CD4-positive, alpha-beta T cell treated with Interferon alpha-2 for 1 hour (primary cell): ENCODE results near the gene CARMIL3.
"Not testable (repeated sequence)": the region's sequence is repeated elsewhere in the genome, so short reads cannot be mapped to it uniquely, and the experiment has no call there.

Source experiments
- DNase-seq, 2 donors: peaks; one replicate each; pipeline ENCODE4 v3.0.0-alpha.2; 2020 to 2022

Gene CARMIL3

DNA sequence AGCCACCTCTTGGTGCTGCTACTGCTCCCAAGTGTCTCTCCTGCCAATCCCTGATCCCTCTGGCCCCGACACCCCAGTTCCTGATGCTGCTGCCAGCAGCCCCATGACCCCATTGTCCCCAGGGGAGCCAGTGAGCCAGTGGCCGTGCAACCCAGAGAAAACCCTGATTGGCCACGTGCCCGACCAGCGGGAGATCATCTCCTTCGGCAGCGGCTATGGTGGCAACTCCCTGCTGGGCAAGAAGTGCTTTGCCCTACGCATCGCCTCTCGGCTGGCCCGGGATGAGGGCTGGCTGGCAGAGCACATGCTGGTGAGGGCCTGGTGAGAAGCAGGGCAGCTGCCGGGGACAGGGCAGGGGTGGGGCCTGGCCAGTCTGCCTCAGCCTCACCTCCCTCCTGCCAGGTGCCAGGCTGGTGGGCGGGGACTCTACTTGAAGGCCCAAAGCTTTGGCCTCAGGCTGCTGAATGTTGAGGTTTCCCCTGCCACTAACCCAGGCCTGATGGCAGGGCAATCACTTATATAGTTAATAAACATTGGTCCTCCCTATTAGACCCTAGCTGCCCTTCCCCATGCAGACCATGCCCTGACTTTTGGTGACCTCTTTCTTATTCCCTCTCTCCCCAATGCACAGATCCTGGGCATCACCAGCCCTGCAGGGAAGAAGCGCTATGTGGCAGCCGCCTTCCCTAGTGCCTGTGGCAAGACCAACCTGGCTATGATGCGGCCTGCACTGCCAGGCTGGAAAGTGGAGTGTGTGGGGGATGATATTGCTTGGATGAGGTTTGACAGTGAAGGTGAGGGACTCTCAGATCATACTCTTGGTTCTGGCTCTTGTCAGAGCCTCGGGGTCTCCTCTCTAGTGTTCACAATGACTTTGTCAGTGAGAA lies 47.4 kb downstream of the CARMIL3 start:
- DNase-seq, result no peak

DNA sequence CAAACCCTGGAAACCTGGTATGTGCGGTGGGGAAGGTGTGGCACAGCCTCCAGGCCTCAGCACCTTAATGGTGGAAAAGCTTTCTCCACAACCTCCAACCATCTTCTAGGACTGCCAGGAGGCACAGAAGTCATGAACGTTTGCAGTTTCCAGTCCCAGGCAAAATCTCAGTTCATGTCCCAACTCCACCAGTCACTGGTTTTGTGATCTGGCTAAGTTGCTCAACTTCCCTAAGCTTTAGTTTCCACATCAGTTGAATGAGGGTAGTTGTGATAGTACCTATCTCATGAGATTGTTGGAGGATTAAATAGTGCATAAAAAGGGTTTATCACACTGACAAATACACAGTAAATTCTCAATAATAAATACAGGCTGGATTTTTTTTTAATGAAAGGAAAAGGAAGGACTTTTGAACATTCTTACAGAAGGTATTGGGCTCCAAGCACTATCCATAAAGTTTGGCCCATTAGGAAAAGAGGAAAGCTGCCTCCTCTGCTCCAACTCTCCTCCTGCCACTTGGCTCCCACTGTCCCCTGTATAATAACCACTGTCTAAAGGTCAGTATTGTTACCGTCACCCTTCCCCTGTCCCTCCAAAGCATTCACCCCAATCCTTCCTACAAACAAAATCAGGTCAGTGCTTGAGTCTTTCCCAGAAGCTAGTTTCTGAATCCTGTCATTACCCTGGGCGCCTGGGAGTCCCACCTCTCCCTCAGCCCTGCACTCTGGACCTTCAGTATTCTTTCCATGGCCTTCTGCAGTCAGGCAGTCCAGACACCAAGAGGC lies 48.6 kb downstream of the CARMIL3 start:
- DNase-seq, result no peak

DNA sequence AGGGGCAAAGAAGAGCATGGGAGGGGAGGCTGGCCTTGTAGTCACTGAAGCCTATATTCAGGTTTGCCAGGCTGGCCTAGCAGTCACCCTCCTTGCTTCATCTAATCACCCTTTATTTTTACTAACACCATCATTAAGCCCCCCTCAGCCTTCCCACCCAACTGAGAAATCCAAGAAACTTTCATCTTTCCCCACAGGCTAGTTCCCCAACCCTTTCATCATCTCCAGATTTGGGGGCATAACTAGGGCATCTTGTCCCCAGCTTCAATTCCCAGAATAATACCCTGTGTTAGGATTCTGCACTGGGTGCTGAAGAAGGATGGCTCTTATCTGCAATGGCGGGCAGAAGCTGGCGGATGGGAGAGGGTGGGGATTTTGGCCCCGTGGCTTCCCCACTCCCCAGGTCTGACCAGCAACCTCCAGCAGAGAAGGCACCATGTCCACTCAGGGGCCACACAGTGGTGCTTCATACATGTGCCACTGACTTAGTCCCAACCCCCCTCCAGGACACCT lies 49.2 kb downstream of the CARMIL3 start:
- no peak for DNase-seq

DNA sequence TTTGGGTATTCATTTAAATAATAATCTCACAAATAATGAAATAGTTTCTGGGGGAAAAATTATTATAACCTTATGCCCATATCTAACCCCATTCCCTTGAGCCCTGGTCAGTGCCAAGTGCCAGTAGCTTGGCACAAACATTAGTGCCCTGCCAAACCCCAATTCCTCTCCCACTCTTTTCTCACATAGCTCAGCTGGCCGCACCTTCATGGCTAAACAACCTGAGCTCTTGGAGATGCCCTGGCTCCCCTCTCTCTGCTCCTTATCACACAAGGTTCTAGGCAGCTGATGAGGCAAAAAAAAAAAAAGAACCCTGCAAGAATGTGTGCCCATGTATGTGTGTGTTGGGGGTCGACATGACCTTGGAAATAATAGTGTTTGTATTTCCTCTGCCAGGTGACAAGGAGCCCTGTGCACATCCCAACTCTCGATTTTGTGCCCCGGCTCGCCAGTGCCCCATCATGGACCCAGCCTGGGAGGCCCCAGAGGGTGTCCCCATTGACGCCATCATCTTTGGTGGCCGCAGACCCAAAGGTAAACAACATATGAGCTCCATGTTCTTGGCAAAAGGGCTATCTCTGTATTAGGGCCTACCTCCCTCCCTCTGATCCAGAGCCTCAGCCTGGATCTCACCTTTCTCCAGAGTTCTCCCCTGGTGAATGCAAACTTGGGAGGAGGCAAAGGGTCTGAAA lies 50.7 kb downstream of the CARMIL3 start:
- no peak for DNase-seq

DNA sequence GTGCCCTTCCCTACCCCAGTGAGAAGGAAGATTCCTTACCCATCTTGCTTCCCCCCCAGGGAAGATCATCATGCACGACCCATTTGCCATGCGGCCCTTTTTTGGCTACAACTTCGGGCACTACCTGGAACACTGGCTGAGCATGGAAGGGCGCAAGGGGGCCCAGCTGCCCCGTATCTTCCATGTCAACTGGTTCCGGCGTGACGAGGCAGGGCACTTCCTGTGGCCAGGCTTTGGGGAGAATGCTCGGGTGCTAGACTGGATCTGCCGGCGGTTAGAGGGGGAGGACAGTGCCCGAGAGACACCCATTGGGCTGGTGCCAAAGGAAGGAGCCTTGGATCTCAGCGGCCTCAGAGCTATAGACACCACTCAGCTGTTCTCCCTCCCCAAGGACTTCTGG lies 51.6 kb downstream of the CARMIL3 start:
- no peak for DNase-seq

DNA sequence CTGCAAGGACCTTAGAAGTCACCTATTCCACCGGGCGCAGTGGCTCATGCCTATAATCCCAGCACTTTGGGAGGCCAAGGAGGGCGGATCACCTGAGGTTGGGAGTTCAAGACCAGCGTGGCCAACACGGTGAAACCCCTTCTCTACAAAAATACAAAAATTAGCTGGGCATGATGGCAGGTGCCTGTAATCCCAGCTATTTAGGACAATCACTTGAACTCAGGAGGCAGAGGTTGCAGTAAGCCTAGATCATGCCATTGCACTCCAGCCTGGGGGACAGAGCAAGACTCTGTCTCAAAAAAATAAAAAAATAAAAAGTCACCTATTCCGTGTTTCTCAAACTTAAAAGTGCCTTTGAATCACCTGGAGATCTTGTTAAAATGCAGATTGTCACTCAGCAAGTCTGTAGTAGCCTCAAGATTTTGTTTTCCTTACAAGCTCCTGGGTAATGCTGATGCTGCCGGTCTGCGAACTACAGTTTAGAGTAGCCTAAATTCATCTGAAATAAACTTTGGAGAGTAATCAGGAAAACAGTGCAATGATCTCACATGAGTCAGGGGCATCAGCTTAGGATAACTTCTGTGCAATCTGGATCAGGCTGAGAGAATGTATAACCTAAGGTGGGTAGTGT lies 53.9 kb downstream of the CARMIL3 start:
- DNase-seq, result not testable (repeated sequence)

DNA sequence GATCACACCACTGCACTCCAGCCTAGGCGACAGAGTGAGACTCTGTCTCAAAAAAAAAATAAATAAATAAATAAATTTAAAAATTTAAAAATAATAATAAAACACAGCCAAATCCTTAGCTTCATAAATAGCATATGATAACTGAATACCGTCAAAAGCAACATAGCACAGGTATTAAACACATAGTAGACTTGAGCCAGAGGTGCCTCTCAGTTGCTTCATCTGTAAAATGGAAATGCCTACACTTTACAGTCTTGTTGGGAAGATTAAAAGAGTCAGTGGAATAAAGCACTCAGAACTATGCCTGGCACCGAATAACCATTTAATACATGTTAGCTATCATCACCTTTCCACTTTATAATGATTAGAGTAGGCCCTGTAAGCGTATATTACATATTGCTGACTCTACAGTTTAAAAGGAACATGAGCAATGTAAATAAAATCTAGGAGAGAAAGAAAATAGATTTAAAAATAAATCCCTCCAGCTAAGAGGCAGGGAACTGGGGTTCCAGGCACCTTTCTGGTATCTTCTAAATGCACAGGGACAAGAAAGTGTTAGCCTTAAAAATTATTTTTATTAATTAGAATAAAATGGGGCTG lies 55.0 kb downstream of the CARMIL3 start:
- DNase-seq, result no peak

DNA sequence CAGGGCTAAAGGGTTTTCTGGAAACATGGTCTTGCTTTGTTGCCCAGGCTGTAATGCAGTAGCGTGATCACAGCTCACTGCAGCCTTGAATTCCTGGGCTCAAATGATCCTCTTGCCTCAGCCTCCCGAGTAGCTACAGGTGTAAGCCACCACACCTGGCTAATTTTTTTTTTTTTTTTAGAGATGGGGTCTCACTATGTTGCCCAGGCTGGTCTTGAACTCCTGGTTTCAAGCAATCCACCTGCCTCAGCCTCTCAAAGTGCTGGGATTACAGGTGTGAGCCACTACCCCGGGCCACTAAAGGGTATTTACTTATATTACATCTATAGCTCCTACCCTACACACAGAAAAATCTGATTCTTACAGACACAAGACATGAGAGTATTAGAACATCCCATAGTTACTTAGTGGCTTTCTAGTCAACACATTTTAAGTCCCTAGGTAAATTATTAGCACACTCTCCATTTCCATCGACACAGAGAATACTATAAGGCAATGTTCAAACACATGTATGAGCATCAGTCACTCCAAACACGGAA lies 56.6 kb downstream of the CARMIL3 start:
- no peak for DNase-seq

DNA sequence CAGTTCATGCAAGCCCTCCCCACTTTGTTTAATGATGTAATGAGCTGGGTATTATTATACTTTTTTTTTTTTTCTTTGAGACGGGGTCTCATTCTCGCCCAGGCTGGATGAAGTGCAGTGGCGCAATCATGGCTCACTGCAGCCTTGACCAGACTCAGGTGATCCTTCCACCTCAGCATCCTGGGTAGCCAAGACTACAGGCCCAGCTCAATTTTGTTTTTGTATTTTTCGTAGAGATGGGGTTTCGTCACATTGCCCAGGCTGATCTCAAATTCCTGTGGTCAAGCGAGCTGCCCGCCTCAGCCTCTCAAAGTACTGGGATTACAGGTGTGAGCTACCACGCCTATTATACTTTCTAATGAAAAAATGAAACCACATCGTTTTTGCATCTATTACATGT lies 58.3 kb downstream of the CARMIL3 start:
- no peak for DNase-seq

DNA sequence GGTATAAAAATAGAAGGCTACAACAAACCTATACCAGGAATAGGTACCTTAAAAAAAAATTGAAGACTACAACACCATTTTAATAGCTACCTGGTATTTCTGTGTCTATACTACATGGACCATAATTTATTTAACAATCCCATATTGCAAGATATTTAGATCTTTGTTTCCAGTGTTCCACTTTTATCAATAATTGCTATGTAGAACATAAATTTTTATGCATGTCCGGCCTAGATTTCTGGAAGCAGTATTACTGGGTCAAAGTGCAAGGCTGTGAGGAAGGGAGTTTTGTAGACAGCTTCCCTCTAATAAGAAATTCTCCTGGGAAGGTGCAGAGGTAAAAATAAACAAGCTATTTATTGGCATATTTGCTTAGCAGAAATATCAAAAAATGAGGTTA lies 58.7 kb downstream of the CARMIL3 start:
- DNase-seq, result no peak

DNA sequence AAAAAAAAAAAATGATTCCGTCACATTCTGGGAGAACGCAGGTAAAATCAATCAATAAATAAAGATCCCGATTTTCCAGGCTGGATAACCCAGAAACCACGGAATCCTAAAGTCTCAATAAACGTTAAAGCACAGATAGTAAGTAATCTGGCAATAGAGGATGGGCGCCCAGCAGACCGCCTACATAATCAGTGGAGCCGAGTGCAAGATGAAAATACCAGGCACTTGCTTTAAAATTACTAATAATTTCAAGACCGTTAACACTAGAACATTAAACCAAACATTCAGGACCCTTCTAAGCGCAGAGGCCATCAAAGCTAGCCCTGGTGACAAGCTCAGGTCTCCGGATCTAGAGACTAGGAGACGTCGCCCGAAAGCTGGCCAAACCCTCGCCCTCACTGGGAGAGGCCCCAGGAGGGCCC lies 61.6 kb downstream of the CARMIL3 start:
- DNase-seq, result peak in 1 of 2 donors; percentile 14

DNA sequence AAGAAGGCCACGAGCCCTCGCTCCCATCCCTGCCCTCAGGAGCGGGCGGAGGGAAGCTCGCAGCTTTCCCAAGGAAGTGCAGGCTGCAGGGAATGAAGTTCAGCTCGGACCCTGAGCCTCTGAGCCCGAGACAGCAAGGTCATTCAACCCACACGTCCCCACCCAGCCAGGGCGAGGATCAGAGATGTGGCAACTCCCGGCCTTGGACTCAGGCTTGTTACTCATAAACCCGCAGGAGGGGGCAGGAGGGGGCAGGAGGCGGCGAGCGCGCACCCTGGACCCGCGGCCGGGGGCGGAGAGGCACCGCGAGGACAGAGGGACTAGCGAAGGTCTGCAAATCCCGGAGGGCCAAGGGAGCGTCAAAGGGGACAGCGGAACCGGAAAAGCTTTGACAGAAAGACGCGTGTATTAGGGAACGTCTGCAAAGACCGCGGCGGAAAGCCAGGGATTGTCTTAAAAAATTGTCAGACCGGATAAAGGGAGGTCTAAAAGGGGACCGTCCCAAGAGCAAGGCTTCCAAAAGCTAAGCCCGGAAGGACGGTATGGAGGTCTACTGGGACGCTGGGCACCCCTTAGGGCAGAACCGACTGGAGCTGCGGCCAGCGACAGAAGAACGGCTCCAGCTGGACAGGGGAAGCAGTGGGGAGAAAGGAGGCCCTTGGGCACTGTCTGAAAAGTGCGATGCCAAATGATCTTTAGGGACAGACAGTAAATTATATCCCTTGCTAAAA lies 62.2 kb downstream of the CARMIL3 start:
- DNase-seq, result peak; percentile 80 to 88

DNA sequence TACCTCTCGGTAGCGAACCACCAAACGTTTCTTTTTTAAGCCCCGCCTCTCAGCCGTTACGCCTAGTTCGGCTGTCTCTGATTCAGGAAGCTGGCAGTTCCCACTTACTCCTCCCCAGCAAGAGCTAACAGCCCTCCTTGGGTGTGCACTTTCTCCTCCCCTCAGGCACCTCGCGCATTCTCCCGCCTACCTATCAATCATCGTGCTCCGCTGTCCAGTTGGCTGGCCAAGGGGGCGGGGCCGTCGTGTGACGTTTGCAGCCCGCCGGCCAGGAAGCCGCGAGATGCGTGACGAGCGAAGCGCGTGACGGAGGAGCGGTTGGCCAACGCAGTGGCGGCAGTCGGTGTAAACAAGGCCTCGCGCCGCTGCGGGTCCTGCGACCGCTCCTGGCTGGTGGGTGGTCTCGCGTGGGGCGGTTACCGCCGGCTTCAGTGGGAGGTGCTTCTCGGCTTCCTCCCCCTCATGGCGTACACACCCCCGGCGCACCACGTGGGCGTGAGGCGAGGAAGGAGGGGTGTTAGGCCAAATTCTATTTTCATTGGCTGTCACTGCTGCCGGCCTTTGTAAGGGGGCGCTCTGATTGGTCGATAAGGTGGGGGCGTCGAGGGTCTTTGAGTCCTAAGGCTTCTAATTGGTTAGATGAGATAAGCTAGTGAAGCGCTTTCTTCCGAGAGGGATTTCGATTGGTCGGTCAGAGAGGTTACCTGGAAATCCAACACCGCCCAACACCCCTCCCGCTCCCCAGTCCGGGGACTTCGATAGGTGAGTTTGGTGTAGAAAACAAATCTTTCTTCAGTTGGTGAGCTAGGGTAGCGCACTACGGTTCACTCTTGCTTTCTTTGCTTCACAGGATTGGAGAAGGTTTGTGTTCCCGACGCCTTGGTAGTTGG lies 63.0 kb downstream of the CARMIL3 start, which contains the start of the genes DCAF11 and NRL:
Gene DCAF11 (plus strand): TSS at position 246 of the 890 bp plus-strand sequence. CDS start 818 bp downstream, outside the sequence.
Gene NRL (minus strand): TSS at position 418 of the 890 bp plus-strand sequence. CDS start 32,101 bp downstream, outside the sequence.
- DNase-seq, result peak; percentile 100

DNA sequence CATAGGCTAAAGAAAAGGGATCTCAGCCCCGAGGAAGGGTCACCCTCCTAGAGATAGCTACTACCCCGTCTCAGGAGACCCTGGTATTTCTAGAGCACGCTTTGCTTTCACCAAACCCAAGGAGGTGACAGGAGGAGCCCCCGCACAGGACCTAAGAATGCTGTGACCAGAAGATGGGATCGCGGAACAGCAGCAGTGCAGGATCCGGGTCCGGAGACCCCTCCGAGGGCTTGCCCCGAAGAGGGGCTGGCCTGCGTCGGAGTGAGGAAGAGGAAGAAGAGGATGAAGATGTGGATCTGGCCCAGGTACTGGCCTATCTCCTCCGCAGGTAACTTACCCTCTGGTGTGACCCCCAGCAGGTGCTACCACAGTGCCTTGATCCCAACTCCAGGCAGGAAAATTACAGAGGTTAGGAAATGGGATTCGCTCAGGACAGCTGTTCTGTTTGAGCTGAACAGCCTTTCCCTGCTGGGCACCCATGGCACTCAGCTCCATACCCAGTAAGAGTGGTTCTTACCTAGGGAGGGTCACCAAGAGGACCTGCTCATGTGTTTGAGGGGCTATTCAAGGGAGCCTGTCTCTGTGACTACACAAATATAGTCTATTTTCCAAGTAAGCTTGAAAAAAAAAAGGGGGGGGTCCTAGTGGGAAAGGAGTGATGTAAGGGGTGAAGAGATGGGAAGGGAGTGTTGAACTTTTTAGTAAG lies 63.8 kb downstream of the CARMIL3 start:
- DNase-seq, result no peak

DNA sequence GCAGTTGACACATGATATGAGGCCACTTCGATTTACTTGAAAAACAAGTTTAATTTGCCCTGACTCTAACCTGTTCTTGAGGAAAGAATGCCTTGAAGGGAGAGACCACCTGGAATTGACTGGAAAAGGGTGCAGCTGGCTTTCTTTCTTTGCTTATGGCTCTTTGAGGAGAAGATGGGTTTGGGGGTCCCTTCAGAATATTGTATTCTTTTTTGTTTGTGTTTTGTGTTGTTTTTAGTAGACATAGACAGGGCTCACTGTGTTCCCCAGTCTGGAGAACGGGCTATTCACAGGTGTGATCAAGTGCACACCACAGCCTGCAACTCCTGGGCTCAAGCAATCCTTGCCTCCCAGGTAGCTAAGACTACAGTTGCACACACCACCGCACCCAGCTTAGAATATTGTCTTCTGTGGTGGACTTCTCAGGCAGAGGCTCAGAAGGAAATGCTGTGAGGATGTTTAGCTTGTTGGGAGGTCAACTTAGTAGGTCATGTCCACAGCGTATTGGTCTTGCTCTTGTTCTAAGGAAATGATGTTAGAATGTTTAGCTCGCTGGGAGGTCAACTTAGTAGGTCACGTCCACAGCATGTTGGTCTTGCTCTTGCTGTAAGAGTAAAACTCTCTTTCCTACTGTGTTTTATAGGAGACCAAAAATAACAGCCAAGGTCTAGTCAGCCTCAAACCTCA lies 64.5 kb downstream of the CARMIL3 start:
- no peak for DNase-seq

DNA sequence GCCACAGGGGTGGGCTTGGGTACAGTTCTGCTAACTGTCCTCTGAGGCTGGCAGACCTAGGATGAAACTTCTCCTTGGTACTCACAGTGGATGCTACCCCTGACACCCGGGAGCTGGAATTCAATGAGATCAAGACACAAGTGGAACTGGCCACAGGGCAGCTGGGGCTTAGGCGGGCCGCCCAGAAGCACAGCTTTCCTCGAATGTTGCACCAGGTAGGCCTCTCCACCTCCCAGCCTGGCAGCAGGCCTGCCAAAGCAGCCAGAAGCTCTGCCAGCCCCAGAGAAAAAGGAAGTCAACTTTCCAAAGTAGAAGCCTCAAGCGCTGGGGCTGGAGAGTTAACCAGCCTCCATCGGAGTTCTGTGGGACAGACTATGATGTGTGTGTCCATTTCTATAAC lies 65.4 kb downstream of the CARMIL3 start:
- no peak for DNase-seq
